Measurements from ENCODE around the gene RECQL. TPM values are rescaled to one million over a fixed set of nuclear protein-coding genes. Genes with fewer than 3 reads are reported as not detected.

RECQL gene
- total and polyA plus RNA-seq, 2 of the 4 experiments (the other 2 are of a cell fraction), result 29.4 to 67.0 TPM

- no peaks in the 10 kb centered on the region for H3K36me3 ChIP-seq (ENCODE audit: control insufficient read depth, insufficient read depth, low read length)
- no peaks in the 10 kb centered on the region for H3K9me1 ChIP-seq (ENCODE audit: insufficient read depth, low read length)
- H2AFZ ChIP-seq (replicated peaks; ENCODE audit: low read length, poor library complexity), result peak overlapping the region; percentile 55
- H3K27ac ChIP-seq (ENCODE audit: insufficient read depth, low read length), result no peak overlapping the region
- H4K5ac ChIP-seq (ENCODE audit: low read depth, low read length), result no peak overlapping the region
- no peak overlapping the region for H2AK9ac ChIP-seq (replicated peaks; ENCODE audit: low read depth, low read length, poor library complexity)
- TF ChIP-seq CEBPB (IDR thresholded peaks at IDR 0.05; ENCODE audit: low read depth, low read length) (no peak), SMC3 (IDR thresholded peaks at IDR 0.05; ENCODE audit: low read depth, low read length) (no peak), CHD1 (IDR thresholded peaks at IDR 0.05; ENCODE audit: low read depth, low read length) (no peak), ELK1 (IDR thresholded peaks at IDR 0.05; ENCODE audit: borderline replicate concordance, low read depth, low read length) (no peak)
- no peak overlapping the region; the same call in 1 of the 2 replicates for H3K9ac ChIP-seq (ENCODE audit: low read depth, low read length)
- ATAC-seq (ENCODE audit: low read depth), result peak; percentile 97
- H2BK5ac ChIP-seq (ENCODE audit: low read depth, low read length, poor library complexity, severe bottlenecking), result no peak overlapping the region
- H3K56ac ChIP-seq (ENCODE audit: extremely low read depth, insufficient read depth, low read length), result no peak overlapping the region
- 1% methylated on average over 25 of the region's 57 CpGs; no CpG with 5 or more reads in 1 of the 2 experiments for WGBS, 2 experiments (ENCODE audit: extremely low coverage in 2 of 2, insufficient read length in 1 of 2)
- no TSS peak for BruUV-seq (replicated peaks)
- peaks cover 15% of the 10 kb centered on the region for H3K27me3 ChIP-seq (ENCODE audit: control insufficient read depth, insufficient read depth, low read length)
- H3K23ac ChIP-seq (ENCODE audit: low read depth, low read length), result no peak overlapping the region
- DNase-seq, result peak; percentile 18
- dilution Hi-C loops (cut with HindIII; ENCODE audit: low sequenced_read_pairs, unreplicated experiment) (no loop called here), intact Hi-C loops (cut with micrococcal nuclease) (no loop called here), in situ Hi-C loops (cut with MboI; ENCODE audit: low sequenced_read_pairs) (no loop called here)
- H4K91ac ChIP-seq (ENCODE audit: insufficient read depth, low read depth, low read length), result no peak overlapping the region
- no peaks in the 10 kb centered on the region for H3K4me1 ChIP-seq (ENCODE audit: control insufficient read depth, insufficient read depth, low read length)
- H2BK120ac ChIP-seq (ENCODE audit: low read depth, low read length), result no peak overlapping the region
- H2AK5ac ChIP-seq (ENCODE audit: low read depth, low read length), result no peak overlapping the region
- peak overlapping the region; percentile 50 for H3K4me3 ChIP-seq (ENCODE audit: insufficient read depth, low read depth, low read length)
- no peak overlapping the region for H3K18ac ChIP-seq (ENCODE audit: low read depth, low read length)
- H3K4ac ChIP-seq (ENCODE audit: low read depth, low read length), result no peak overlapping the region
- H3K14ac ChIP-seq (replicated peaks; ENCODE audit: low read depth, low read length), result no peak overlapping the region
- ChIA-PET CTCF (no interaction called here), POLR2A (ENCODE audit: unreplicated experiment) (no interaction called here)
- peak overlapping the region; percentile 84 for H3K4me2 ChIP-seq (ENCODE audit: low read depth, low read length)
- no peaks in the 10 kb centered on the region for H4K20me1 ChIP-seq (ENCODE audit: insufficient read depth, low read length)
- H2BK15ac ChIP-seq (ENCODE audit: low read depth, low read length), result no peak overlapping the region
- no peak overlapping the region for H2BK20ac ChIP-seq (ENCODE audit: low read depth, low read length)
- no peaks in the 10 kb centered on the region for H3K9me3 ChIP-seq (ENCODE audit: control insufficient read depth, insufficient read depth, low read length)
- no peak overlapping the region for H4K8ac ChIP-seq (ENCODE audit: low read depth in 2 of 2, low read length in 2 of 2)
- H3K79me1 ChIP-seq (ENCODE audit: low read depth in 1 of 2, low read length in 2 of 2), result no peaks in the 10 kb centered on the region
These were observed 26.2 kb upstream of the RECQL start for GRCh38 chr12:21527451-21528180.
